Naive B cell (primary cell): ENCODE results near the gene AKAP8. TPM values are rescaled to one million over a fixed set of nuclear protein-coding genes. Genes with fewer than 3 reads are reported as not detected.
A peak's percentile ranks its signal among the peaks of the same experiment; 100 is the strongest.
"Not testable (repeated sequence)": the region's sequence is repeated elsewhere in the genome, so short reads cannot be mapped to it uniquely, and the experiment has no call there.

ENCODE experiments used
- ATAC-seq, 2 donors: fragments of 150-1000 bp; cut with Tn5 transposase; 2 replicates each; pipeline ENCODE4 v1.10.0; 2021; ENCODE audit warnings: low read depth in 2 of 2, mild to moderate bottlenecking in 2 of 2, moderate library complexity in 2 of 2
- DNase-seq: peaks from one replicate; pipeline ENCODE4 v3.0.0; 2022
- H3K27ac Mint-ChIP-seq, 6 donors: one replicate each; pipeline ENCODE4 v1.8.0; 2020 to 2022; ENCODE audit warnings: mild to moderate bottlenecking in 6 of 6, mixed read lengths in 6 of 6, moderate library complexity in 5 of 6, inconsistent platforms in 2 of 6
- H3K27me3 Mint-ChIP-seq, 3 donors: one replicate each; pipeline ENCODE4 v1.8.0; 2021 to 2022; ENCODE audit warnings: mixed read lengths in 3 of 3, mild to moderate bottlenecking in 1 of 3
- H3K36me3 Mint-ChIP-seq, 2 donors: one replicate each; pipeline ENCODE4 v1.8.0; 2020 to 2022; ENCODE audit warnings: mixed read lengths in 2 of 2, inconsistent platforms in 1 of 2, mild to moderate bottlenecking in 1 of 2
- H3K4me1 Mint-ChIP-seq, 3 donors: one replicate each; pipeline ENCODE4 v1.8.0; 2020 to 2022; ENCODE audit warnings: mixed read lengths in 3 of 3, inconsistent platforms in 1 of 3, mild to moderate bottlenecking in 1 of 3, moderate library complexity in 1 of 3
- H3K4me3 Mint-ChIP-seq, 8 donors: one replicate each; pipeline ENCODE4 v1.8.0; 2020 to 2022; ENCODE audit warnings: mild to moderate bottlenecking in 8 of 8, mixed read lengths in 8 of 8, moderate library complexity in 8 of 8, inconsistent platforms in 2 of 8
- H3K9me3 Mint-ChIP-seq, 7 donors: one replicate each; pipeline ENCODE4 v1.8.0; 2020 to 2022; ENCODE audit warnings: mixed read lengths in 7 of 7, mild to moderate bottlenecking in 5 of 7, inconsistent platforms in 2 of 7, moderate library complexity in 1 of 7
- polyA plus RNA-seq, 6 donors: library from polyadenylated mRNA; unstranded; fragments of 300-500 nt; fragmentation: Illumina TruSeq; gene quantifications; one replicate each; pipeline ENCODE4 v1.2.3, GENCODE V29; 2021; ENCODE audit warnings: low read depth in 6 of 6

AKAP8 gene
- polyA plus RNA-seq, 6 donors from 2014 or later: 14.7 to 27.7 (median 17.9) TPM

DNA sequence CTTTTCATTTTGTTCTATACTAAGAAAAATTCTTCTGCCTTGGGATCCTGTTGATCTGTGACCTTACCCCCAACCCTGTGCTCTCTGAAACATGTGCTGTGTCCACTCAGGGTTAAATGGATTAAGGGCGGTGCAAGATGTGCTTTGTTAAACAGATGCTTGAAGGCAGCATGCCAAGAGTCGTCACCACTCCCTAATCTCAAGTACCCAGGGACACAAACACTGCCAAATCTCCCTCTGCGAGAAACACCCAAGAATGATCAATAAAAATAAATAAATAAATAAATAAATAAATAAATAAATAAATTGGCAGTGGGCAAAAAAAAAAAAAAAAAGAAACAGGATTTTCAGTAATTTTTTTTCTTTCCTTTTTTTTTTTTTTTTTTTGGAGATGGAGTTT lies 15.8 kb downstream of the AKAP8 start:
- peaks cover 8 to 16% of the 10 kb centered on the region in 2 donors for H3K36me3 Mint-ChIP-seq
- H3K27ac Mint-ChIP-seq: peak overlapping the region in 2 of 6 donors; percentile 69 to 74
- not testable (repeated sequence) for DNase-seq, H3K4me1 Mint-ChIP-seq, H3K9me3 Mint-ChIP-seq, H3K4me3 Mint-ChIP-seq, H3K27me3 Mint-ChIP-seq, ATAC-seq

DNA sequence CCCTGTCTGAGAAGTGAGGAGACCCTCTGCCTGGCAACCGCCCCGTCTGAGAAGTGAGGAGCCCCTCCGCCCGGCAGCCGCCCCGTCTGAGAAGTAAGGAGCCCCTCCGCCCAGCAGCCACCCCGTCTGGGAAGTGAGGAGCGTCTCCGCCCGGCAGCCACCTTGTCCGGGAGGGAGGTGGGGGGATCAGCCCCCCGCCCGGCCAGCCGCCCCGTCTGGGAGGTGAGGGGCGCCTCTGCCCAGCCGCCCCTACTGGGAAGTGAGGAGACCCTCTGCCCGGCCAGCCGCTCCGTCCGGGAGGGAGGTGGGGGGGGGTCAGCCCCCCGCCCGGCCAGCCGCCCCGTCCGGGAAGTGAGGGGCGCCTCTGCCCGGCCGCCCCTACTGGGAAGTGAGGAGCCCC lies 16.5 kb downstream of the AKAP8 start:
- peak overlapping the region in 1 of 6 donors; percentile 63 for H3K27ac Mint-ChIP-seq
- not testable (repeated sequence) for H3K4me1 Mint-ChIP-seq, H3K9me3 Mint-ChIP-seq, DNase-seq, H3K27me3 Mint-ChIP-seq, ATAC-seq, H3K4me3 Mint-ChIP-seq
- H3K36me3 Mint-ChIP-seq: peaks cover 15 to 16% of the 10 kb centered on the region in 2 donors

DNA sequence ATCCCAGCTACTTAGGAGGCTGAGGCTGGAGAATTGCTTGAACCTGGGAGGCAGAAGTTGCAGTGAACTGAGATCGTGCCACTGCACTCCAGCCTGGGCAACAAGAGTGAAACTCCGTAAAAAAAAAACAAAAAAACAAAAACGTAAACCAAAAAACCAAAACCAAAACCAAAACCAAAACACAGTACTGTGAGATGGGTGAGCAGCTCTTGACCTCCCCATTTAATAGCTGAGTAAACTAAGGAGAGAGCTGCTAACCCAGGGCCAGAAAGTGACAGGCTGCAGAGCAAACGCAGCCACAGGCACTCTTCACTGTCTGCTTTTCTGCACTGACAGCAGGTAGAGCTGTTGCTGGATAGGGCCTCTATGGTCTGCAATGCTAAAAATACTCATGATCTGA lies 19.6 kb downstream of the AKAP8 start:
- DNase-seq: not testable (repeated sequence)

DNA sequence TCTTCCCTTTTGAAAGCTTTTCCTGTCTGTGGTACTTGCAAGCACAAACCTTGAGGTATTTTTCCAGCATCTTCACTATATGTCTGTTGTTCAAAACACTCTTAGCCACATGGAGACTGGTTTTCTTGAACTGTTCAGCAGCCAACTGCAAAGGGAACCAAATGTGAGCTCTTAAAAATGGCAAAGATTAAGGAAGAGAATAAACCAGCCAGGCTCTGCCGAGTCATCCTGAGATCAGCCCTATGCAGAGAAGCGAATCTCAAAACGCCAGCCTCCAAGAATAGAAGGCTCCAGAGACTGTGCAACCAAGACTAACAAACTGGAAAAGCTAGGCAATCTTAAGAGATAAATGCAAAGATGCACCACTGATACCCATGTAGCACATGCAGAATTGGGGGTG lies 20.7 kb downstream of the AKAP8 start:
- H3K27ac Mint-ChIP-seq: peak overlapping the region in 1 of 6 donors; percentile 77
- DNase-seq (no peak), ATAC-seq (no peak)
- H3K4me1 Mint-ChIP-seq: peaks cover 0 to 5% (median 0%) of the 10 kb centered on the region in 3 donors
- H3K36me3 Mint-ChIP-seq: peaks cover 19 to 26% of the 10 kb centered on the region in 2 donors
- no peaks in the 10 kb centered on the region for H3K27me3 Mint-ChIP-seq
- no peak overlapping the region for H3K4me3 Mint-ChIP-seq
- no peaks in the 10 kb centered on the region for H3K9me3 Mint-ChIP-seq

More for the DNA sequence above, 19.6 kb downstream of the AKAP8 start:
- not testable (repeated sequence) for H3K4me3 Mint-ChIP-seq, ATAC-seq, H3K27me3 Mint-ChIP-seq, H3K9me3 Mint-ChIP-seq, H3K4me1 Mint-ChIP-seq
- peaks cover 15 to 19% of the 10 kb centered on the region in 2 donors for H3K36me3 Mint-ChIP-seq
- peak overlapping the region in 4 of 6 donors; percentile 15 to 89 (median 50) for H3K27ac Mint-ChIP-seq

DNA sequence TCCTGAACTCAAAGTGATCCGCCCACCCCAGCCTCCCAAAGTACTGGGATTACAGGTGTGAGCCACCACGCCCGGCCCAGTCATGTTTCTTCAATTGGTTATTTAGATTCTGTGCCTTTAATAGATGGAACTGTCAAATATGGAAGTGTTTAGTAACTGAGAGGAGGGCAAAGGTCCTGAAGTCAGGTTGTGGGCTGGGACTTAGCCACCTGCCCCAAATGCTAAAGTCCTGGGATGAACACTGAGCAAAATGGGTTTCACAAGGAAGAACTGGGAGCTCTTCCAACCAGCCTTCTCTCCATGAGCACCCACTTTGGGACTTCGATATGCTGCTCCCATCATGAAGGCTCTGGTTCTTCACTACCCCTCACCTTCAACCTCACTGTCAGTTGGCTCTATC lies 21.7 kb downstream of the AKAP8 start:
- Mint-ChIP-seq H3K36me3 (peaks cover 21 to 27% of the 10 kb centered on the region in 2 donors), H3K4me3 (no peak overlapping the region), H3K27ac (peak overlapping the region in 3 of 6 donors; percentile 5 to 38 (median 34)), H3K27me3 (no peaks in the 10 kb centered on the region), H3K9me3 (no peaks in the 10 kb centered on the region), H3K4me1 (peaks cover 0 to 5% (median 0%) of the 10 kb centered on the region in 3 donors)
- DNase-seq: no peak
- ATAC-seq: no peak

DNA sequence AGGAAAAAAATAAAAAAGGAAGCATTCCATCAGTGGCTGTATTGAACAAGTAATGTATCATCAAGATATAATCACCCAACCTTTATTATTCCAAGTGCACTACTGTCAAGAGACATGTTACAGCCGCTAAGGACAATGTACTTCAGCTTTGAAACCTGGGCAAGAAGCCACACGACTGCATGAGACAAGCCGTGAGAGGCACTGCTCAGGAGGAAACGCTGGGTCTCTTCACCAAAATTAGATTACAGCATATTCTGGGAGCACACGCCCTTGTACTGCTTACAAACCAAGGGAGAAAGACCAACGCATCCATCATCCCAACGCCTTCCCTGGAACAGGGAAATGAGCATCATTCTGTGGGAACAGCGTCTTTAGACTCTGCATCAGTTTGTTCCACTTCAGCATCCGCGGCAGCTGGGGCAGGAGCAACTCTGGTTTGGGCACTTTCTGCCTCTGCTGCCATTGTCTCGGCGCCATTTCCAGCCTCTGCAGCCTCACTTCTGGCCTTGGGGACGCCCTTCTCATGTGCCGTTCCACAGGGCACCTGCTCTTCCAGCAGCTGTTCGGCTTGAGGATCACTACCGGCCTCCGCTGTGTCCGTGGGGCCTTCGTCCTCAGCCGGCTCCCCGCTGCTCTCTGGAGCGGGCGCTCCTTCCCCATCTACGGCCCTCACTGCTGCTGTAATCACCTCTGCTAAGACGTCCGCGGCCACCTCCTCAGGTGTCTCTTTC lies 24.9 kb downstream of the AKAP8 start:
- Mint-ChIP-seq H3K9me3 (no peaks in the 10 kb centered on the region), H3K4me3 (peak overlapping the region in 1 of 8 donors; percentile 12), H3K36me3 (peaks cover 21 to 23% of the 10 kb centered on the region in 2 donors), H3K27me3 (no peaks in the 10 kb centered on the region), H3K4me1 (peaks cover 0 to 5% (median 3%) of the 10 kb centered on the region in 3 donors), H3K27ac (peak overlapping the region in 3 of 6 donors; percentile 56 to 97 (median 63))
- DNase-seq: no peak
- no peak for ATAC-seq

DNA sequence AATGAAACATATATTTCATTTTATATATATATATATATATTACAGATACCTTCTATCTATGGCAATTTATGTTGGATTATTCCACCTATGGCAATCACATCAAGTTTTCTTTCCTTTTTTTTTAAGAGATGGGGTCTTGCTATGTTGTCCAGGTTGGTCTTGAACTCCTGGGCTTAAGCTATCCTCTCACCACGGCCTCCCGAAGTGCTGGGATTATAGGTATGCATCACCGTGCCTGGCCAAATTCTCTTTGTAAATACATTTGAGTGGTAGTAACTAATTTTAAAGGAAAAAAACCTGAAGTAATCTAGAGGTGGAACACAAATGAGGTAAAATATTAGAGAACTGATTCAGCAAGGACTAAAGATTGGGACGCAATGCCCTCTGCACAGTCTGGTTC lies 25.7 kb downstream of the AKAP8 start:
- no peaks in the 10 kb centered on the region for H3K9me3 Mint-ChIP-seq
- H3K36me3 Mint-ChIP-seq: peaks cover 17 to 21% of the 10 kb centered on the region in 2 donors
- peaks cover 3 to 12% (median 9%) of the 10 kb centered on the region in 3 donors for H3K4me1 Mint-ChIP-seq
- H3K27me3 Mint-ChIP-seq: no peaks in the 10 kb centered on the region
- DNase-seq (no peak), ATAC-seq (no peak)
- no peak overlapping the region for H3K4me3 Mint-ChIP-seq
- peak overlapping the region in 1 of 6 donors; percentile 44 for H3K27ac Mint-ChIP-seq

DNA sequence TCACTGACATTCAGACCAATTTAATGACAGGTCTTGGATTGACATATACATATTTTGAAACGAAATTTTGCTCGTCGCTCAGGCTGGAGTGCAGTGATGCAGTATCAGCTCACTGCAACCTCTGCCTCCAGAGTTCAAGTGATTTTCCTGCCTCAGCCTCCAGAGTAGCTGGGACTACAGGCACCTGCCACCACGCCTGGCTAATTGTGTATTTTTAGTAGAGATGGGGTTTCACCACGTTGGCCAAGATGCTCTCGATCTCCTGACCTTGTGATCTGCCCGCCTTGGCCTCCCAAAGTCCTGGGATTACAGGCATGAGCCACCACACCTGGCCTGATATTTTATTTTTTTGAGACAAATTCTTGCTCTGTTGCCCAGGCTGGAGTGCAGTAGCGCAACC lies 27.1 kb downstream of the AKAP8 start:
- H3K4me1 Mint-ChIP-seq: peaks cover 4 to 23% (median 10%) of the 10 kb centered on the region in 3 donors
- H3K27me3 Mint-ChIP-seq, H3K36me3 Mint-ChIP-seq, H3K9me3 Mint-ChIP-seq, H3K4me3 Mint-ChIP-seq, ATAC-seq, DNase-seq: not testable (repeated sequence)
- peak overlapping the region in 2 of 6 donors; percentile 42 to 79 for H3K27ac Mint-ChIP-seq

DNA sequence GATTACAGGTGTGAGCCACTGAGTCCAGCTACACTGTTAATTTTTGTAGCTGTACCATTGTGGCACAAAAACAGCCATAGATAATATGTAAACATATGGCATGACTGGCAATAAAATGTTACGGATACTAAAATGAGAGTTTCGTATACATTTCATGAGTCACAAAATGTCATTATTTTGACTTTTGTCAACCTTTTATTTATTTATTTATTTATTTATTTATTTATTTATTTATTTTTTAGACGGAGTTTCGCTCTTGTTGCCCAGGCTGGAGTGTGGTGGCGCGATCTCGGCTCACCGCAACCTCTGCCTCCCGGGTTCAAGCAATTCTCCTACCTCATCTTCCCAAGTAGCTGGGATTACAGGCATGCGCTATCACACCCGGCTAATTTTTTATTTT lies 38.3 kb downstream of the AKAP8 start:
- not testable (repeated sequence) for H3K4me1 Mint-ChIP-seq, H3K27me3 Mint-ChIP-seq, DNase-seq, H3K9me3 Mint-ChIP-seq, H3K36me3 Mint-ChIP-seq, ATAC-seq, H3K27ac Mint-ChIP-seq, H3K4me3 Mint-ChIP-seq

DNA sequence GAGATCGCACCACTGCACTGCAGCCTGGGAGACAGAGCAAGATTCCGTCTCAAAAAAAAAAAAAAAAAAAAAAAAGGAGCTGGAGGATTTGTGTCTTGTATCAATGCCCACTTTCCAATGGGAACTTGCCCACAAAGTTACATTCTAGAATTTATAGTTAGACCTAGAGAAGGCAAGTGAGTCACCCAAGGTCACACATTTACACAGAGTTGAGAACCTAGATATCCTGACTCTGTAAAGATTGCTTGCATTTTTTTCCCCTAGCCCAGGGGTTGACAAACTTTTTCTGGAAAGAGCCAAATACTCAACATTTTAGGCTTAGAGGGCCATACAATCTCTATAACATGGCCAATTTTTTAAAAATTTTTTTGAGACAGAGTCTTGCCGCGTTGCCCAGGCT lies 39.5 kb downstream of the AKAP8 start:
- peaks cover 4 to 15% (median 5%) of the 10 kb centered on the region in 3 donors for H3K4me1 Mint-ChIP-seq

DNA sequence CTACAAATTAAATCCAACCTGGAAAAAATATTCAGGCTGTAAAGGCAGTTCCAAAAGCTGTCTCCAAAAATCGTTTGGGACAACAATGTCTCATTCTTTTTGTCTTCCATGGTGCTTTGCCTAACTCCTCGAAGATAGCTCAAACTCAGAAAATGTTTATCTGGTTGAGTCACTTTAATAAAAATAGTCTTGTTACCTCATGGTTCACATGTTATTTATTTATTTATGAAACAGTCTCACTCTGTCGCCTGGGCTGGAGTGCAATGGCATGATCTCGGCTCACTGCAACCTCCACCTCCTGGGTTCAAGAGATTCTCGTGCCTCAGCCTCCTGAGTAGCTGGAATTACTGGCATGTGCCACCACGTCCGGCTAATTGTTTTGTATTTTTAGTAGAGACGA lies 42.4 kb downstream of the AKAP8 start:
- DNase-seq: no peak
- ATAC-seq: no peak
- peaks cover 12 to 29% (median 13%) of the 10 kb centered on the region in 3 donors for H3K4me1 Mint-ChIP-seq
- H3K4me3 Mint-ChIP-seq: peak overlapping the region in 1 of 8 donors; percentile 40
- no peaks in the 10 kb centered on the region for H3K9me3 Mint-ChIP-seq
- peak overlapping the region in 1 of 6 donors; percentile 57 for H3K27ac Mint-ChIP-seq
- no peaks in the 10 kb centered on the region for H3K27me3 Mint-ChIP-seq
- no peaks in the 10 kb centered on the region for H3K36me3 Mint-ChIP-seq

More for the DNA sequence above, 39.5 kb downstream of the AKAP8 start:
- no peaks in the 10 kb centered on the region for H3K9me3 Mint-ChIP-seq
- H3K27ac Mint-ChIP-seq: peak overlapping the region in 1 of 6 donors; percentile 19
- no peak overlapping the region for H3K4me3 Mint-ChIP-seq
- ATAC-seq (no peak), DNase-seq (no peak)
- no peaks in the 10 kb centered on the region for H3K27me3 Mint-ChIP-seq
- peaks cover 0 to 7% of the 10 kb centered on the region in 2 donors for H3K36me3 Mint-ChIP-seq

DNA sequence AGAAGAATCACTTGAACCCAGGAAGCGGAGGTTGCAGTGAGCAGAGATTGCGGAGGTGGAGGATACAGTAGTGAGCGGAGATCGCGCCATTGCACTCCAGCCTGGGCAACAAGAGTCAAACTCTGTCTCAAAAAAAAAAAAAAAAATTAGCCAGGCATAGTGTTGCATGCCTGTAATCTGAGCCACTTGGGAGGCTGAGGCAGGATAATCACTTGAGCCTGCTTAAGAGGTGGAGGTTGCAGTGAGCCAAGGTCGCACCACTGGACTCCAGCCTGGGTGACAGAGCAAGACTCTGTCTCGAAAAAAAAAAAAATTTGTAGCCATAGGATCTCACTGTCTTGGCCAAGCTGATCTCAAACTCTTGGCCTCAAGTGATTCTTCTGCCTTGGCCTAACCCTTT lies 43.6 kb downstream of the AKAP8 start:
- DNase-seq, H3K36me3 Mint-ChIP-seq, H3K9me3 Mint-ChIP-seq, ATAC-seq, H3K27me3 Mint-ChIP-seq: not testable (repeated sequence)
- peak overlapping the region in 1 of 8 donors; percentile 66 for H3K4me3 Mint-ChIP-seq
- H3K27ac Mint-ChIP-seq: peak overlapping the region in 3 of 6 donors; percentile 27 to 64 (median 34)
- H3K4me1 Mint-ChIP-seq: peaks cover 12 to 32% (median 14%) of the 10 kb centered on the region in 3 donors

DNA sequence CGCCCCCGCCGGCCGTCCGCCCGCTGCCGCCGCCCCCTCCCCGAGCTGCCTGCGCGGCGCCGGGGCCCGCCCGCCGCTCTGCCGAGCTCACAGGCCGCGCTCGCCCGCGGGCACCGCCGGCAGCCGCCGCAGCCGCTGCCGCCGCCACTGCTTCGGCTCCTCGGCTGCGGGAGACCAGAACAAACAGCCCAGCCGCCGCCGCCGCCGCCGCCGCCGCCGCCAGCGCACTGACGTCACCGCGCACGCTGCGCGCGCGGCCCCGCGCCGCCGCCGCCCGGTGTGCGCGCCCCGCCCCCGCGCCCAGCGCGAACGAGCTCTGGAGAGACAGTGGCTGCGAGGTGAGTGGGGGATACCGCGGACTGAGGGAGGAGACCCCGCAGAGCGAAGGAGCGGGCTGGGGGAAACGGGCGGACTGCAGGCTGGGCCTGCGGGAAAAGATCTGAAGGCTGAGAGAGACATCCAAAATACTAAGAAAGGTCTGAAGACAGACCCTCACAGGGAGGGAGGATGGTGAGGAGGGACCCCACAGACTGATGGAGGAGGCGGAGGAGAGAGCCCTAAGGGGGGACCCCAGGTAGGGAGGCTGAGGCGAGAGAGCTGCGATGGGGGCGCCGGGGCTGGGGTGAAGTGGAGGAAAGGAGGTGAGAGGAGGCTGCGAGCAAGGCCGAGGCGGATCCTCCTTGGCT lies 47.1 kb downstream of the AKAP8 start, which contains the start of gene BRD4:
BRD4 (minus strand) TSS at position 229 of the 686 bp plus-strand sequence. CDS start 59,440 bp downstream, outside the sequence.
- no peaks in the 10 kb centered on the region for H3K36me3 Mint-ChIP-seq
- DNase-seq (peak; percentile 80), ATAC-seq (peak; percentile 25 to 46)
- H3K27me3 Mint-ChIP-seq: no peaks in the 10 kb centered on the region
- peaks cover 29 to 67% (median 46%) of the 10 kb centered on the region in 3 donors for H3K4me1 Mint-ChIP-seq
- peak within 1 kb of the TSS; percentile 90 to 99 (median 94) for H3K4me3 Mint-ChIP-seq
- H3K9me3 Mint-ChIP-seq: no peaks in the 10 kb centered on the region
- H3K27ac Mint-ChIP-seq: peak within 1 kb of the TSS; percentile 98 to 99 (median 98)
